A673 (cell line): ENCODE results near the gene PDCD7.

Experiments used
- EZH2 ChIP-seq: fragments of 200-600 bp; sonication (generic); IDR thresholded peaks from 2 replicates; pipeline ENCODE4 v1.6.1; 2017; ENCODE audit warnings: borderline replicate concordance, low read depth, mild to moderate bottlenecking, mixed read lengths, antibody characterized with exemption, low read length; ENCODE audit not compliant: poor library complexity, severe bottlenecking
- TF ChIP-seq, protein P1 (sequence below): fragments of 300-800, 200-600 bp; sonication (generic); conservative IDR thresholded peaks from 2 replicates; pipeline ENCODE4 v1.5.1; 2017; ENCODE audit warnings: low read depth, mild to moderate bottlenecking, antibody characterized with exemption, low read length, moderate library complexity, mixed read lengths

GRCh38 chr15:65180167-65180566, 46.6 kb upstream of the PDCD7 start:
- TF ChIP-seq, protein P1, sequence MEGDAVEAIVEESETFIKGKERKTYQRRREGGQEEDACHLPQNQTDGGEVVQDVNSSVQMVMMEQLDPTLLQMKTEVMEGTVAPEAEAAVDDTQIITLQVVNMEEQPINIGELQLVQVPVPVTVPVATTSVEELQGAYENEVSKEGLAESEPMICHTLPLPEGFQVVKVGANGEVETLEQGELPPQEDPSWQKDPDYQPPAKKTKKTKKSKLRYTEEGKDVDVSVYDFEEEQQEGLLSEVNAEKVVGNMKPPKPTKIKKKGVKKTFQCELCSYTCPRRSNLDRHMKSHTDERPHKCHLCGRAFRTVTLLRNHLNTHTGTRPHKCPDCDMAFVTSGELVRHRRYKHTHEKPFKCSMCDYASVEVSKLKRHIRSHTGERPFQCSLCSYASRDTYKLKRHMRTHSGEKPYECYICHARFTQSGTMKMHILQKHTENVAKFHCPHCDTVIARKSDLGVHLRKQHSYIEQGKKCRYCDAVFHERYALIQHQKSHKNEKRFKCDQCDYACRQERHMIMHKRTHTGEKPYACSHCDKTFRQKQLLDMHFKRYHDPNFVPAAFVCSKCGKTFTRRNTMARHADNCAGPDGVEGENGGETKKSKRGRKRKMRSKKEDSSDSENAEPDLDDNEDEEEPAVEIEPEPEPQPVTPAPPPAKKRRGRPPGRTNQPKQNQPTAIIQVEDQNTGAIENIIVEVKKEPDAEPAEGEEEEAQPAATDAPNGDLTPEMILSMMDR: no peak
- no peak for TF ChIP-seq EZH2
